GOT3 (cell line): ENCODE results near the gene PSD.

Experiments
- DNase-seq: peaks from one replicate; lab custom pipeline; 2025; ENCODE audit warnings: mixed read lengths; lab: John Stamatoyannopoulos, UW

The PSD gene

GRCh38 chr10:102419269-102420180 is 940 bp upstream of the PSD start:
- no peak for DNase-seq

GRCh38 chr10:102416695-102417094 is 1.9 kb downstream of the PSD start:
- DNase-seq, result no peak

- no peak for DNase-seq
Measured at GRCh38 chr10:102416283-102416682, 2.3 kb downstream of the PSD start.

GRCh38 chr10:102414749-102415148 is 3.8 kb downstream of the PSD start:
- no peak for DNase-seq

- DNase-seq, result no peak
Measured at GRCh38 chr10:102413806-102414561, 4.6 kb downstream of the PSD start.

- no peak for DNase-seq
Measured at GRCh38 chr10:102413053-102413705, 5.4 kb downstream of the PSD start.

GRCh38 chr10:102412293-102412692 is 6.3 kb downstream of the PSD start:
- no peak for DNase-seq

GRCh38 chr10:102411341-102412255 is 7.0 kb downstream of the PSD start:
- DNase-seq, result no peak

- DNase-seq, result no peak
Measured at GRCh38 chr10:102410429-102411073, 8.0 kb downstream of the PSD start.

- DNase-seq, result no peak
Measured at GRCh38 chr10:102409604-102410428, 8.8 kb downstream of the PSD start.

GRCh38 chr10:102408728-102409603 is 9.6 kb downstream of the PSD start:
- DNase-seq, result no peak

- no peak for DNase-seq
Measured at GRCh38 chr10:102408131-102408727, 10.4 kb downstream of the PSD start.

- no peak for DNase-seq
Measured at GRCh38 chr10:102407425-102408130, 11.0 kb downstream of the PSD start.

GRCh38 chr10:102406815-102407214 is 11.8 kb downstream of the PSD start:
- no peak for DNase-seq

- DNase-seq, result no peak
Measured at GRCh38 chr10:102405632-102406031, 13.0 kb downstream of the PSD start.

GRCh38 chr10:102405108-102405571 is 13.4 kb downstream of the PSD start:
- no peak for DNase-seq

- no peak for DNase-seq
Measured at GRCh38 chr10:102404361-102405107, 14.1 kb downstream of the PSD start.
